Measurements from ENCODE around the gene PURB. TPM values are rescaled to one million over a fixed set of nuclear protein-coding genes. Genes with fewer than 3 reads are reported as not detected.

Gene PURB
- total RNA-seq, 1 donor from 2014 or later, result 13.3 TPM

GRCh38 chr7:44838751-44839150 lies 46.6 kb downstream of the PURB start:
- ATAC-seq (ENCODE audit: poor library complexity) (no peak), DNase-seq (no peak)
- intact Hi-C loops (cut with DNase I), result no loop called here

GRCh38 chr7:44827567-44827966 lies 57.8 kb downstream of the PURB start:
- DNase-seq (no peak), ATAC-seq (ENCODE audit: poor library complexity) (no peak)
- intact Hi-C loops (cut with DNase I), result no loop called here

Other genes starting within 250 kb of the PURB start
- gene ZMIZ2, start 136.7 kb downstream of the PURB start, total RNA-seq, result 54.1 TPM
- gene PPIA, start 88.8 kb downstream of the PURB start, total RNA-seq, result 471 TPM
- 257 TPM for gene H2AZ2, start 37.4 kb downstream of the PURB start, total RNA-seq
- gene MYO1G, start 93.5 kb upstream of the PURB start, total RNA-seq, result 0.97 TPM
- 30.3 TPM for gene CCM2, start 114.7 kb upstream of the PURB start, total RNA-seq
- gene NACAD, start 203.4 kb upstream of the PURB start, total RNA-seq, result 4.7 TPM
- gene TBRG4, start 226.2 kb upstream of the PURB start, total RNA-seq, result 82.2 TPM

Data from Right ventricle myocardium superior (tissue), 1 donor.